HG02885 (cell line): ENCODE measurements around the gene TYMP.
"Not testable (repeated sequence)": the region's sequence is repeated elsewhere in the genome, so short reads cannot be mapped to it uniquely, and the experiment has no call there.

ENCODE experiments used
- ATAC-seq: cut with Tn5 transposase; IDR thresholded peaks from one replicate; pipeline ENCODE4 v1.9.1; 2021; ENCODE audit warnings: mild to moderate bottlenecking; ENCODE audit not compliant: unreplicated experiment, poor library complexity

The TYMP gene

DNA sequence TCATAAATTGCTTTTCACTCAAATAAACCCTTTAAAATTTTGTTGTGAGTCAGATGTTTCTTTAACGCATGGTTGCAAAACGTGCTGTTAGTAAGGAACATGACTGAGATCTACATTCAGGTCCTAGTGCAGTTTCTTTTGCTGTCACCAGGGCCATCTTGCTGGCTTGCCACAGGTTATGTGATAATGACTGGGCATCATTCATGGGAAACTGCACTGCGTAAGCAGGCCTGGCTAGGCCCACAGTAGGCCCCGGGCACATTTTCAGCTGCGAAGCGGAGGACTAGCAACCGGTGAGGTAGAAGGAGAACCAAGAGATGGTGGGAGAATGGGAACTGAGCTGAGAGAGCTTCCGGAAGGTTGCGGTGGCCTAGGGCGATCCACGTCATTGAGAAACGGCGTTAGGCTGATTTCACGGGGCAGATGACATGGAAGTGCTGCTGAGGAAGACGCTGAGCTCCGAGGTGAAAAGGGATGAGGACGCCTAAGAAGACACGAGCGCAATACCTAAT lies 12.7 kb upstream of the TYMP start:
- ATAC-seq: no peak

DNA sequence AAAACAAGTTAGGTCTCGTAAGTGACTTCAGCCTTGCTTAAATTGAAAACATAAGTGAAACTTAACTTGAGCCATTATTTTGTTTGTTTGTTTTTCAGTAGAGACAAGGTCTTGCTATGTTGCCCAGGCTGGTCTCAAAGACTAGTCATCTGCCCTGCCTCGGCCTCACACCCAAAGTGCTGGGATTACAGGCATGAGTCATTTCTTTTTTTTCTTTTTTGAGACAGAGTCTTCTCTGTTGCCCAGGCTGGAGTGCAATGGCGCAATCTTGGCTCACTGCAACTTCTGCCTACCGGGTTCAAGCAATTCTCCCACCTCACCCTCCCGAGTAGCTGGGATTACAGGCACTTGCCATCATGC lies 11.8 kb upstream of the TYMP start:
- not testable (repeated sequence) for ATAC-seq

DNA sequence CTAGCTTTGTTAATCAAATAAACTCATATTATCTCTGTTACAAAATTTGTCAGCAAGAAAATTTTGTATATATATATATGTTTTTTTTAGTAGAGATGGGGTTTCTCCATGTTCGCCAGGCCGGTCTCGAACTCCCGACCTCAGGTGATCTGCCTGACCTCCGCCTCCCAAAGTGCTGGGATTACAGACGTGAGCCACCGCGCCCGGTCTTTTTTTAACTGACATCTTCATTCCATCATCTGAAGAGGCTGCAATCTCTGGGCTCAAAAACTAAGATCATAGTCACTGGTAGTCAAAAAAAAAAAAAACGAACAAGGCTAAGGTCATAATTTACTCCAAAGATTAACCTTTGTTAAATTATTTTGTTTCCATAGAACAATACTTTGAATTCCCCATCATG lies 10.6 kb upstream of the TYMP start:
- ATAC-seq: no peak

DNA sequence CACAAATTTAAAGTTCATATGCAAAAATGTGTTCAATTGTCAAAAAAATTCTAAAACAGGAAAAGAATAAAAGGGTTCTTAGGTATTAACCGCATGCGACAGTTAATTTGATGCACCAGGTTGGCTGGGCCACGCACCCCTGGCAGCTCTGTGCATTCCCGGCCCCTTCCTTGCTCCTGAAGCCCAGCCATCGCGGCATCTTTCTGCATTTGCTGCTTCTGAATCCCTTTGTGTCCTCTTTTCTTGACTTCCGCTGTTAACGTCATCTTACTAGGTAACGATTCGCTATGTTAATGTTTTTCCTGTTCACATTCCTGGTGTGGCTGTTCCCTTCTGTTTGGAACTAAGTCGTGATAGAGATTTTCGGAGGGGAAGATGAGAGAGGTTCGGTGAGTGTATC lies 8.0 kb upstream of the TYMP start:
- ATAC-seq: no peak

DNA sequence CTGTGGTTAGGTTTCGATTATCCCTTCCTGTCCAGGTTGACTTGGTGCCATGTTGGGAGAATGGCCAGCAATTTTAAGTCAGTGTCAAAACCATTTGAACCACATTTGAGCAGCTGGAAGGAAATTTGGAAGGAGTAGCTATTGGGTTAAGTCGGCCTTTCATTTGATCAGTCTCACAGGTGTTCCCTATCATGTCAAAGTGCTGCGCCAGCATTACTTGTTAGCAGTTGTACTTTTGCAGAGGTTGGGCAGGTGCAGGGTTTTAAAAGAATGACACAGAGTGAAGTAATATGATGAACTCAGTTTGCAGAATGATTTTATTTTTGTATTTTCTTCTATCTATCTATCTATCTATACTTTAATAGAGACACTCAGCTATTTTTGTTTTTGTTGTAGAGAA lies 6.4 kb upstream of the TYMP start:
- no peak for ATAC-seq

DNA sequence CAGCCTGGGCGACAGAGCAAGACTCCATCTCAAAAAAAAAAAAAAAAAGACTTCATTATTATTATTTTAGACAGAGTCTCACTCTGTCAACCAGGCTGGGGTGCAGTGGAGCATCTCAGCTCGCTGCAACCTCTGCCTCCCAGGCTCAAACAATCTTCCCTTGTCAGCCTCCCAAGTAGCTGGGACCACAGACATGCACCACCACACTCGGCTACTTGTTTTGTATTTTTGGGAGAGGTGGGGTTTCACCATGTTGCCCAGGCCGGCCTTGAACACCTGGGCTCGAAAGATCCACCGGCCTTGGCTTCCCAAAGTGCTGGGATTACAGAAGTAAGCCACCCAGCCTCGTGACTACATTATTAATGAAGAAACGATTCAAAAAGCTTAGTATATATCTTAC lies 5.3 kb upstream of the TYMP start:
- ATAC-seq: no peak

DNA sequence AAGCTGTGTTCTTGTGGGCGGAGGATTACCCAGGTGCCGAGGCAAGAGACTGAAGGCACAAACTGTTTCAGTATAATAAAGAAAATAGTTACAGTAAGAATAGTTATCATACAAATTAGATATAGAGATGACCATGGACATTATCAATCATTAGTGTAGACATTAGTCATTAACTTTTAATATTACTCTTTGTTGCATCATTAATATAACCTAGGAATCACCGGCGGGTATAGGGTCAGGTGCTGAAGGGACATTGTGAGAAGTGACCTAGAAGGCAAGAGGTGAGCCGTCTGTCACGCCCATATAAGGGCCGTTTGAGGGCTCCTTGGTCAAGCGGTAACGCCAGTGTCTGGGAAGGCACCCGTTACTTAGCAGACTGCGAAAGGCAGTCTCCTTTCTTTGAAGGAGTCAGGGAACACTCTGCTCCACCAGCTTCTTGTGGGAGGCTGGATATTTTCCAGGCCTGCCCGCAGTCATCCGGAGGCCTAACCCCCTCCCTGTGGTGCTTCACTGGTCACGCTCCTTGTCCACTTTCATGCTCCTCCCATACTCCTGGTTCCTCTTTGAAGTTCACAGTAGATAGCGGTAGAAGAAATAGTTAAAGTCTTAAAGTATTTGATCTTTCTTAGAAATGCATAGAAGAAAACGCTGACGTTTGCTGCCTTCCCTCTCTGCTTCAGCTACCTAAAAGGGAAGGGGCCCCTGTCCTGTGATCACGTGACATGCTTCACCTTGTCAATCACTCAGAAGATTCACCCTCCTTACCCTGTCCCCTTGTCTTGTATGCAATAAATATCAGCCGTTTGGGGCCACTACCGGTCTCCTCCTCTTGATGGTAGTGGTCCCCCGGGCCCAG lies 4.3 kb upstream of the TYMP start:
- ATAC-seq: not testable (repeated sequence)

DNA sequence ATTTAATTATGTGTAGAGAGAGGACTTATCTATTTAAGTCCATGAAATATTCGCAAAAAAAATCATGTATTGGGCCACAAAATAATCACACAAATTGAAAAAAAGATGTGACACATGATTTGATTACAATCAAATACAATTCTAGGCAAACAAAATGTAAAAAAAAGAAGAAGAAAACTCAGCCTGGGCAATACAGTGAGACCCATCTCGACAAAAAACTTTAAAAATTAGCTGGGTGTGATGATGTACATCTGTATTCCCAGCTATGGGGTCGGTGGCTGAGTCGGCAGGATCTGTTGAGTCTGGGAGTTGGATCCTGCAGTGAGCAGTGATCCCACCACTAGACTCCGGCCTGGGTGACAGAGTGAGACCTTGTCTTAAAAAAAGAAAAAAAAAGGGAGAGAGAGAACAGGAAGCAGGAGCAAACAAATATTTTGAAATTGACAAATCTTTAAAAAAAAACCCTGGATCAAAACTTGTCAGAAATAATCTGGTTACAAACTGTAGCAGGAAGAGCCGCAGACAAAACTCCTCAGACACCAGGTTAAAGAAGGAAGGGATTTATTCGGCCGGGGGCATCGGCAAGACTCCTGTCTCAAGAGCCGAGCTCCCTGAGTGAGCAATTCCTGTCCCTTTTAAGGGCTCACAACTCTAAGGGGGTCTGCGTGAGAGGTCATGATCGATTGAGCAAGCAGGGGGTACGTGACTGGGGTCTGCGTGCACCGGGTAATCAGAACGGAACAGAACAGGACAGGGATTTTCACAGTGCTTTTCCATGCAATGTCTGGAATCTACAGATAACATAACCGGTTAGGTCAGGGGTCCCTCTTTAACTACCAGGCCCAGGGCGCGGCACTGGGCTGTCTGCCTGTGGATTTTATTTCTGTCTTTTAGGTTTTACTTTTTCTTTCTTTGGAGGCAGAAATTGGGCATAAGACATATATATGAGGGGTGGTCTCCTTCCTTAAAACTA lies 3.3 kb upstream of the TYMP start:
- ATAC-seq: no peak

DNA sequence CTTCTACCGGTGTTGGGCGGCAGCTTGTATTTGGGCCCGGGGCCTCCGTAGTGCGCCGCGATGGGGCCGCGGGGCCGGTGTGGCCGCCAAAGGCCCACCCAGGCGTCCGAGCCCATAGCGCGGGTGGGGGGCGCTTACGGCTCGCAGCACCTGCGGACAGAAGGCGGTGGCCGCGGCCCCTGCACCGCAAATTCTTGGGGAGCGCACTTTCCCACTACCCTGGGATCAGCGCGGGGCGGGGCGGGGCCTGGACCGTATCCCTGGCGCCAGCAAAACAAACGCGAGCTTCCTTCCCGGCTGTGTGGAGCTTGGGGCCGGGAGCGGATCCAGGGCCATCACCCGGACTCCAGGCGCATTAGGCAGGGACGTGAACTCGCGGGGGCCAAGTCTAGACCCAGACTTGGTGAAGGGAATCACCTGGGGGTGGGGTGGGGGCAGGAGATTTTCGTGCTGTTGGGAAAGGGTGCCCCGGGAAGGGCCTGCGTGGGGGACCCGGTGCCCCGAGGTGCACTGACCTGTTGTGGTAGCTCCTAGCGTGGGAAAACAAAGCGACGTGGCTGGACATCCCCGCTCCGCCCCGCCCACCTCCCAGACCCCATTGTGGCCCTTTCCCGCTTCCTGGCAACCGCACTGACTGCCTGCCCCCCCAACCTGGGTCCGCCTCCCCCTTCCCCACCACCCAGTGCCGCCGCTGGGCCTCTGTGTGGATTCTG lies 2.3 kb upstream of the TYMP start:
- no peak for ATAC-seq

DNA sequence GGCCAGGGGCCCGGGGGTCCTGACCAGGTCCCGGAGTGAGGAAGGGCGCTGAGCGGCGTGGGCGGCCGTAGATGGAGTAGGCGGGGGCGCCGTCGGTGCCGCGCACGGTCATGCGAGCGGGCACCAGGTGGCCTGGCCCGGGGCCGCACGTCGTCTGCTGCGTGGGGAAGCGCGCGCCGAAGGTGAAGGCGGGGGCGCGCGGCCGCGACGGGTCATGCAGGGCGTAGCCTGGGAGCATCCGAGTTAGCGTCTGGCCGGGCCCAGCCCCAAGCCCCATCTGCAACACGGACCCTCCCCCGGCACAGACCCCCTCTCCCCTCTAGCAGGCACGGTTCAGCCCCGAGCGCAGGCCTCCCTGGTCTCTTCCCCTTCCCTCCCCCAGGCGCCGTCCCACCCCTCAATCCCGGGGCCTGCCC lies 1.7 kb upstream of the TYMP start:
- ATAC-seq: no peak

DNA sequence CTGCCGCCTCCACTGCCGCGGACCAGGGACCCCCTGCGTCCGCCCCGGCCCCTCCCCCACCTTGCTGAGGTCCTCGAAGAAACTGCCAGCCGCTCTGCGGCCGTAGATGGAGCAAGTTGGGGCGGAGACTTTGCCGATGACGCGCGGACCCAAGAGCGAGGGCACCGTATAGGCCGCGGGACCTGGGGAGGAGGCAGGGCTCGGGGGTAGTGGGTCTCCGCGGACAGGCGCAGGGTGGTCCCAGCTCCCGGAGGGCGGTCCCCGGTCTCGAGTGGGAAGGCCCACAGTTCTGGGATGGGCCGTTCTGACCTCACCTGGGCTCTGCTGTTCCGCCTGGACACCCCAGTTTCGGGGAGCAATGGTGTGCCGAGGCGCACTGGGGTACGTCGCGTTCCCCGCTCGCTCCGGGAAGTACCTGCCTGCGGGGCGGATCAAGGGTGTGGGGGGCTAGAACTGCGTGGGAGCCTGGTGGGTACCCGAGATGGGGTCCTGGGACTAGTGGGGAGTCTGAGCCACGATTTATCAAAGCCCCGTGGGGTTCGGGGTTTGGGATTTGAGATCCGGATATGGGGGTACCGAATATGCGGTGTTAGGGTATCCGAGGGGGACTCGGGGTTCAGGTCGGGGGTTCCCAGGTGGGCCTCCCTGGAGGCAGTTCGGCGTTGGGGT lies 1.2 kb upstream of the TYMP start:
- ATAC-seq: no peak

DNA sequence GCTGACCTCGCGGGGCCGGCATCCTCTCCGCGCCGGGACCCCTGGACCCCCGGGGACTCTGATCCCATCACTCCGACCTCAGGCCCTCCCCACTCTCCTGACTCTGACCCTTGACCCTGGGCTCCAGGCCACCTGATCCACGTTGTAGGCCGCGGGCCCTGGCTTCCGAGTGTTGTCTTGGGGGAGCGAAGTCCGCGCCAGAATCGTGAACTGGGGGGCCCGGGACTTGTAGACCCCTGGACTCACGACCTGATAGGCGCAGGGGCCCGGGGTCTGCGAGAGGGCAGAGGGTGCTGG lies 716 bp upstream of the TYMP start:
- ATAC-seq: peak; percentile 0

DNA sequence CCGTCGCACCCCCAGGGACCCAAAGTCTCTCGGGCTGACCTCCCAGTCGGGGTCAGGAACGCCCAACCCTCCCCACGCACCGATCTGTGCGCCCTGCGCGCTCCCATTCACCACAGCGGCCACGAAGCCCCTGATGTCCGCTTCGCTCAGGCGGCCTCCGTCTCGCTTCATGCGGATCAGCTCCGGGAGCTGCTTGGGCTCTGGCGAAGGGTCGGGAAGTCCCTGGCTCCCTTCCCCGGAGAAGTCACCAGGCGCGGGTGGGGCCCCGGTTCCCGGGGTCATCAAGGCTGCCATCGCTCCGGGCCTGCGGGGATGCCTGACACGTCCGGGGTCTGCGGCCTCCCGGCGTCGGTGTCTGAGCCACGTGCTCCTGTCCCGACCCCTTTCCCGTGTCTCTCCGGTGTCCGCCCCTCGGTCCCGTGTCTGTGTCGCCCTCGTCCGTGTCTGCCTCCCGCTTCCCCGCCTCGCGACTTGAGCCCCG lies 356 bp downstream of the TYMP start:
- ATAC-seq: no peak

DNA sequence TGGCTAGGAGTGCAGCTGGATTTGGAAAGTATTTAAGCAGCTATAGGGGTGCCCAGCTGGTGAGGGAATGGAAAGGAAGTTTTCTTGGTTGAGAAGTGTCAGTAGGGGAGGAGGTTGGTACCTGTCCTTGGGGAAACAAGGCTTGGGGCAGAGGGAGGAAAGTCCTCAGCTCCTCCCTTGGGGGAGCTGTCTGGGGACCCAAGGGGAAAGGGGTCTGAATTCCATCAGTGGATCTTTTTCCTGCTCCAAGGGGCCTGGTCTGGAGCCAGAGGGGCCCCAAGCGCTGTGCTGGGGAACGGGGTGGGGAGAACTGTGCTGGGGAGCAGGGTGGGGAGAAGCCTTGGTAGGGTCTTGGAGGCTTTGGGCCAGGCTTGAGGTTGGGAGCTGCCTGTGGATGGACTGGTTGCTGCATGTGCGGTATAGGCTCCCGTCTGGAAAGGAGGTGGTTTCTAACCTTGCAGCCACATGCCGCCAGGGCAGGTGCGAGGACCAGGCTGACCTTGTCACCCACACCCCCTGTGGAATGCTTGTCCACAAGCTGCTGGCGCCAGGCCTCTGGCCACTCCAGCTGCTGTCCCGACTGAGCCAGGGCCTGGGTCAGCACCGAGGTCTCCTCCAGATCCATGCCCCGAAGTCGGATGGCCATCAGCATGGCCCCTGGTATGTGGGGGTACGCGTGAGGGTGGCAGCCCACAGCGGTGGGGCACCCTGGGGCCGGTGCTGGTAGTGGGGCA lies 963 bp downstream of the TYMP start:
- ATAC-seq: no peak

DNA sequence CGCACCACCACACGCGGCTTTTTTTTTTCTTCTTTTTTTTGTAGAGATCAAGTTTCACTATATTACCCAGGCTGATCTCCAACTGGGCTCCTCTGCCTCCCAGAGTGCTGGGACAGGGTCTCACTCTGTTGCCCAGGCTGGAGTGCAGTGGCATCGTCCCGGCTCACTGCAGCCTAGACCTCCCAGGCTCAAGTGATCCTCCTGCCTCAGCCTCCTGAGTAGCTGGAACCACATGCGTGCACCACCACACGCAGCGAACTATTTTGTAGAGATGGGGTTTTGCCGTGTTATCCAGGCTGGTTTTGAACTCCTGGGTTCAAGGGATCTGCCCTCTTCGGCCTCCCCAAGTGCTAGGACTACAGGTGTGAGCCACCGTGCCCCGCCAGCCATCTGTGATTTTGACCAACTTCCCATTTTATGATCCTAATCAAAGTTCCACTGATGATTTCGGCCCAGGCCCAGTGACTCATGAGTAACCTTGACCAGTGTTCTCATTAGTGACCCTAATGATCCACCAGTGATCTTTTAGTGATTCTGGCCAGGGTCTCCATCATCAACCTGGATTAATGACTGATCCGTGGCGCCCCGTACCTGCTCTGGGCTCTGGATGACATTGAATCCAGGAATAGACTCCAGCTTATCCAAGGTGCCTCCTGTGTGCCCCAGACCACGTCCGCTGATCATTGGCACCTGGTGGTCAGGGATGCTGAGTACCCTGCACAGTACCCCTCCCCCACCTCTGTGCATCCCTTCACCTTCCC lies 1.7 kb downstream of the TYMP start:
- no peak for ATAC-seq

DNA sequence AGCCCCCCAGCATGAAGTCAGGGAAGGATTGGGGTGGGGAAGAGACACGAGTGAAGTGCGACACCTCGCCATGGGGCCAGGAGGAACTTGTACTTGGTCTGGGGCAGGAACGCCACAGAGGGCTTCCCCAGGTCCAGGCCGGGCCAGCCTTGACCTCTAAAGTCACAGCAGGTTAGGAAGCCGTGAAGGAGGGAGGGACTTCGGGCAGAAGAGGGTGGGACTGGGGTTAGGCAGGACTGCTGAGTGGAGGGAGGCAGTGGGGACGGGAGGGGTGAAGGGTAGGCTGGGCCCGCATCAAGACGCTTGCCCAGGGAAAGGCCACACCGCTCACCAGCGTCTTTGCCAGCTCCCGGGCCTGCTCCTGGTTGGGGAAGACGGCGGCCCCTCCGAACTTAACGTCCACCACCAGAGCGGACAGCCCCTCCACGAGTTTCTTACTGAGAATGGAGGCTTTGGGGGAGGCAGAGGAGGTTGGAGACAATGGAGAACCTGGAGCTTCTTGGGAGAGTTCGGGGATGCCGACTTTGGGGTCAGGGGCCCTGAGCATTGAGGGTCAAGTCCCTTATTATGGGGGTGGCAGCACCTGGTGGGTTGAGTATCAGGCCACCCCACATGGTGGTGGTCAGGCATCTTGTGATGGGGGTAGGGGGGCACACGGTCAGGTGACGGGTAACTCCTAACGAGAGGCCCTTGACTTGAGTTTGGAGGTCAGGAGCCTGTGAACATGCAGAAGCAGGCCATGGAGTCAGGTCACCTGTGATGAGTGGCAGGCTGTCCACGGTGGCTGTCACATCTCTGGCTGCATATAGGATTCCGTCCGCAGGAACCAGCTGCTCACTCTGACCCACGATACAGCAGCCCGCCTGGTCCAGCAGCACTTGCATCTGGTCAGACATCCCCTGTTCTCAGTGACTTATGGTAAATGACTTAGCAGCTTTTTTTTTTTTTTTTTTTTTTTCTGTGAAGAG lies 2.7 kb downstream of the TYMP start:
- ATAC-seq: no peak

DNA sequence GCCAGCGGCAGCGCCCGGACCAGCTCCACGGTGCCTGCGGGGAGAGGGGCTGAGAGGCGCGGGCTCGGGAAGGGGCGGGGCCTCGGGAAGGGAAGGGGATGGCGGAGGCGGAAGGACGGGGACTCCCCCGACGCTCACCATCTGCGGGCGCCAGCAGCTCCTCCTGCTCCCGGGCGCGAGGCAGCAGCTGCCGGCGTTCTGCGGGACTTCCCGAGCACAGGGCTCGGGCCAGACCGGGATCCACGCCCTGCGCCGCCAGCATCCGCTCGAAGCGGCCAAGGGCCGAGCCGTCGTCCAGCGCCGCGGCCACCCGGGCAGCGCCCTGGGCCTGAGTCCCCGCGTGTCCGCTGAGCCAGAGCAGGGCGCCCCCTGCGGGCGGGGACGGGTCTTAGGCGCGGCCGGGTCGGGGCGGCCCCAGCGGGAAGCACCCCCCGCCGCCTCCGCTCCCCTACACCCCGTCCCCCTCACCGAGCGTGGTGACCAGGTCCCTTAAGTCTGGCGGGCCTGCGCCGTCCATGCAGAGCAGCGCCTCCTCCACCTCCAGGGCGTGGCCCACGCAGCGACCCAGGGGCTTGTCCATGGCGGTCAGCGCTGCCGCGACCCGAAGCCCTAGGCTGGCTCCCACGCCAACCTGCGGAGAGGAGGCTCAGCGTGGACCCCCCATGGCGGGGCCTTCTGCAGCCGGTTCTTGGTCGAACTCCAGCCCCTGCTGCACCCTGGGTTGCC lies 3.5 kb downstream of the TYMP start:
- ATAC-seq: peak; percentile 33
